OCI-LY1 (cell line): Measurements from ENCODE around the gene ADAM12.

Experiments used
- H2AFZ ChIP-seq: fragments of 200-600 bp; sonication (generic), shearing (Covaris generic); 2 replicates; pipeline ENCODE4 v1.6.0; 2014; ENCODE audit warnings: antibody characterized with exemption, mild to moderate bottlenecking, low read length
- H3F3A ChIP-seq: fragments of 200-600 bp; sonication (generic), shearing (Covaris generic); 2 replicates; pipeline ENCODE4 v1.6.0; 2014; ENCODE audit warnings: mild to moderate bottlenecking, antibody characterized with exemption, low read length, moderate library complexity; ENCODE audit not compliant: insufficient read depth
- H3K27ac ChIP-seq: fragments of 200-600 bp; sonication (generic); 2 replicates; pipeline ENCODE4 v1.5.1; 2014; ENCODE audit warnings: low read length, mixed run types, mild to moderate bottlenecking, low read depth; ENCODE audit not compliant: poor library complexity, severe bottlenecking
- H3K27me3 ChIP-seq: fragments of 200-600 bp; sonication (generic); 2 replicates; pipeline ENCODE4 v1.6.0; 2014; ENCODE audit warnings: antibody characterized with exemption, mild to moderate bottlenecking, low read length, moderate library complexity; ENCODE audit not compliant: insufficient read depth
- H3K36me3 ChIP-seq: fragments of 200-600 bp; sonication (generic); 2 replicates; pipeline ENCODE4 v1.6.1; 2014; ENCODE audit warnings: mild to moderate bottlenecking, antibody characterized with exemption, low read length, moderate library complexity, mixed read lengths; ENCODE audit not compliant: insufficient read depth
- H3K4me1 ChIP-seq: fragments of 200-600 bp; sonication (generic); 2 replicates; pipeline ENCODE4 v1.5.1; 2014; ENCODE audit warnings: mild to moderate bottlenecking, low read length, moderate library complexity; ENCODE audit not compliant: insufficient read depth, severe bottlenecking
- H3K4me2 ChIP-seq: fragments of 200-600 bp; sonication (generic), shearing (Covaris generic); 2 replicates; pipeline ENCODE4 v1.6.1; 2014; ENCODE audit warnings: low read length
- H3K4me3 ChIP-seq: fragments of 200-600 bp; sonication (generic); 2 replicates; pipeline ENCODE4 v1.5.1; 2014; ENCODE audit warnings: low read length, low read depth, mild to moderate bottlenecking, mixed read lengths; ENCODE audit not compliant: poor library complexity, severe bottlenecking
- H3K79me2 ChIP-seq: fragments of 200-600 bp; shearing (Covaris generic); 2 replicates; pipeline ENCODE4 v1.6.1; 2016; ENCODE audit warnings: mixed run types, low read length, mixed read lengths; ENCODE audit not compliant: insufficient read depth
- H3K9ac ChIP-seq: fragments of 200-600 bp; sonication (generic), shearing (Covaris generic); 2 replicates; pipeline ENCODE4 v1.6.1; 2014; ENCODE audit warnings: mild to moderate bottlenecking, low read length, mixed read lengths
- H3K9me2 ChIP-seq: fragments of 200-600 bp; sonication (generic), shearing (Covaris generic); 2 replicates; pipeline ENCODE4 v1.6.1; 2014; ENCODE audit warnings: low read depth, mild to moderate bottlenecking, low read length, mixed read lengths
- H3K9me3 ChIP-seq: fragments of 200-600 bp; shearing (Covaris generic); 2 replicates; pipeline ENCODE4 v1.6.1; 2014; ENCODE audit warnings: low read length, mixed read lengths
- H4K20me1 ChIP-seq: fragments of 200-600 bp; sonication (generic), shearing (Covaris generic); 2 replicates; pipeline ENCODE4 v1.6.0; 2016; ENCODE audit warnings: mild to moderate bottlenecking, low read length; ENCODE audit not compliant: insufficient read depth
- EZH2 ChIP-seq: fragments of 200-600 bp; sonication (generic), shearing (Covaris generic); IDR thresholded peaks from 2 replicates; pipeline ENCODE4 v1.8.0; 2017; ENCODE audit warnings: borderline replicate concordance, mixed run types, mild to moderate bottlenecking, antibody characterized with exemption, low read length, moderate library complexity, mixed read lengths
- TF ChIP-seq, protein P1 (sequence below): fragments of 200-600 bp; sonication (generic), shearing (Covaris generic); IDR thresholded peaks from 2 replicates; pipeline ENCODE4 v1.5.1; 2017; ENCODE audit warnings: mild to moderate bottlenecking, antibody characterized with exemption, low read length, moderate library complexity, mixed read lengths

ADAM12 gene

DNA sequence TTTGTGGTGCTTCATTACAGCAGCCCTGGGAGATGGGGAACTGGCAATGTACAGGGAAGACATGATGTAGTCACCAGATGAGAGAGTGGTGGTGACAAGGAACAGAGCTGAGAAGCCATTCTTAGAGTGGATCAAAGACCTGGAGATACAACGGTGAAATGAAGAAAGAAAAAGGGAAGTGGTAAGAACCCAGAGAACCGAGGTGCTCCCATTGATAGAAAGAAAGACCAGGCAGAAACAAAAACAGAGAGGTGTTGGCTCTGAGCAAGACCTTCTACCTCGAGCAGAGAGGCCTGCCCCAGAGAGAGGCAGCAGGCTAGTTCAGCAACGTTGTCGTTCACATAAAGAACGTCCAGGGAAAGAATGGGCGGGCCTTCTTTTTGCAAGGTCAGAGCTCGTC is 186.7 kb downstream of the ADAM12 start:
- H3K9ac ChIP-seq, result no peak overlapping the region

GRCh38 chr10:126199221-126199998 is 188.9 kb downstream of the ADAM12 start:
- no peaks in the 10 kb centered on the region for H3K79me2 ChIP-seq
- no peak overlapping the region for H3K9ac ChIP-seq

More for the DNA sequence above, 186.7 kb downstream of the ADAM12 start:
- no peak overlapping the region for H3K27ac ChIP-seq
- H3K9me2 ChIP-seq, result no peaks in the 10 kb centered on the region
- H3F3A ChIP-seq, result no peaks in the 10 kb centered on the region
- no peak overlapping the region for H2AFZ ChIP-seq
- no peak overlapping the region for H3K4me3 ChIP-seq
- no peaks in the 10 kb centered on the region for H3K4me1 ChIP-seq
- H3K79me2 ChIP-seq, result no peaks in the 10 kb centered on the region
- no peaks in the 10 kb centered on the region for H3K9me3 ChIP-seq
- no peaks in the 10 kb centered on the region for H3K36me3 ChIP-seq
- no peak for TF ChIP-seq EZH2
- TF ChIP-seq, protein P1, sequence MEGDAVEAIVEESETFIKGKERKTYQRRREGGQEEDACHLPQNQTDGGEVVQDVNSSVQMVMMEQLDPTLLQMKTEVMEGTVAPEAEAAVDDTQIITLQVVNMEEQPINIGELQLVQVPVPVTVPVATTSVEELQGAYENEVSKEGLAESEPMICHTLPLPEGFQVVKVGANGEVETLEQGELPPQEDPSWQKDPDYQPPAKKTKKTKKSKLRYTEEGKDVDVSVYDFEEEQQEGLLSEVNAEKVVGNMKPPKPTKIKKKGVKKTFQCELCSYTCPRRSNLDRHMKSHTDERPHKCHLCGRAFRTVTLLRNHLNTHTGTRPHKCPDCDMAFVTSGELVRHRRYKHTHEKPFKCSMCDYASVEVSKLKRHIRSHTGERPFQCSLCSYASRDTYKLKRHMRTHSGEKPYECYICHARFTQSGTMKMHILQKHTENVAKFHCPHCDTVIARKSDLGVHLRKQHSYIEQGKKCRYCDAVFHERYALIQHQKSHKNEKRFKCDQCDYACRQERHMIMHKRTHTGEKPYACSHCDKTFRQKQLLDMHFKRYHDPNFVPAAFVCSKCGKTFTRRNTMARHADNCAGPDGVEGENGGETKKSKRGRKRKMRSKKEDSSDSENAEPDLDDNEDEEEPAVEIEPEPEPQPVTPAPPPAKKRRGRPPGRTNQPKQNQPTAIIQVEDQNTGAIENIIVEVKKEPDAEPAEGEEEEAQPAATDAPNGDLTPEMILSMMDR, result no peak
- H3K4me2 ChIP-seq, result no peak overlapping the region
- no peaks in the 10 kb centered on the region for H4K20me1 ChIP-seq
- H3K27me3 ChIP-seq, result no peaks in the 10 kb centered on the region

GRCh38 chr10:126198681-126199080 is 189.6 kb downstream of the ADAM12 start:
- Histone ChIP-seq H3K4me2 (no peak overlapping the region), H3K27ac (no peak overlapping the region), H3K79me2 (no peaks in the 10 kb centered on the region), H2AFZ (no peak overlapping the region), H3K27me3 (no peaks in the 10 kb centered on the region), H3K9me3 (no peaks in the 10 kb centered on the region), H3K4me1 (no peaks in the 10 kb centered on the region), H3F3A (no peaks in the 10 kb centered on the region), H3K9ac (no peak overlapping the region), H3K36me3 (no peaks in the 10 kb centered on the region), H4K20me1 (no peaks in the 10 kb centered on the region), H3K9me2 (no peaks in the 10 kb centered on the region), H3K4me3 (no peak overlapping the region)
- no peak for TF ChIP-seq EZH2
- TF ChIP-seq, protein P1, result no peak

More at GRCh38 chr10:126199221-126199998, 188.9 kb downstream of the ADAM12 start:
- Histone ChIP-seq H3K4me1 (no peaks in the 10 kb centered on the region), H3K9me2 (no peaks in the 10 kb centered on the region), H3K27me3 (no peaks in the 10 kb centered on the region), H3F3A (no peaks in the 10 kb centered on the region), H3K4me2 (no peak overlapping the region), H4K20me1 (no peaks in the 10 kb centered on the region), H3K36me3 (no peaks in the 10 kb centered on the region), H3K27ac (no peak overlapping the region), H3K4me3 (no peak overlapping the region), H3K9me3 (no peaks in the 10 kb centered on the region), H2AFZ (no peak overlapping the region)
- TF ChIP-seq EZH2, result no peak
- TF ChIP-seq, protein P1, result no peak
